HG03575 (cell line): Measurements from ENCODE around the gene FAM131C.

Experiments used
- ATAC-seq: cut with Tn5 transposase; IDR thresholded peaks from one replicate; pipeline ENCODE4 v1.9.1; 2021; ENCODE audit not compliant: unreplicated experiment, insufficient number of reproducible peaks, low FRiP score; ENCODE audit errors: extremely low read depth

Gene FAM131C

GRCh38 chr1:16010837-16011236 is 62.6 kb downstream of the FAM131C start:
- ATAC-seq = no peak

DNA sequence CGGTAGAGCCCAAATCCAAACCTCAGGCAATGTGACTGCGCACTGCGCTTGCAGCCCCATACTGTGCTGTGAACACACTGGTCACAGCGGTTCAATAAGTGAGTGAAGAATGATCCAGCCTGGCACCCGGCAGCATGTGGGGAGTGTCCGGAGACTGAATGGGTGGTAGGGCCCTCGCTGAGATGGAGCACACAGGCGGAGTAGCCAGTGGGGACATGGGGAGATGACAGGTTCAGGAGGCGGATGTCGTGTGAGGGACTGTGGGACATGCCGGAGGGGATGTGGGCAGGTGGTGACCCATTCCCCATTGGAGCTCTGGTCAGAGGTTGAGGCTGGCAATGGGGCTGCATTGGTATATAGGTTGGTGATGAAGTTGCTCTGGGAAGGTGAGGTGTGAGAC is 63.8 kb downstream of the FAM131C start:
- no peak for ATAC-seq

- no peak for ATAC-seq
These were observed 64.4 kb downstream of the FAM131C start for GRCh38 chr1:16009030-16009460.
